Renal pelvis (tissue), 12 donors: ENCODE measurements around the gene PCGF2. TPM values are rescaled to one million over a fixed set of nuclear protein-coding genes. Genes with fewer than 3 reads are reported as not detected.
"Not testable (repeated sequence)": the region's sequence is repeated elsewhere in the genome, so short reads cannot be mapped to it uniquely, and the experiment has no call there.

Experiments used
- DNase-seq: peaks from one replicate; pipeline ENCODE4 v3.0.0-alpha.2; 2013
- long read RNA-seq, 16 experiments: transcript quantifications; one replicate each; lab custom pipeline, GENCODE V29; 2026
- polyA plus RNA-seq, 3 donors: library from polyadenylated mRNA; unstranded; fragments of 120-200 nt; gene quantifications; one replicate each; pipeline ENCODE4 v1.2.1, GENCODE V29; 2013; ENCODE audit not compliant: insufficient read length in 3 of 3

Gene PCGF2
- polyA plus RNA-seq = 10 to 100 TPM; 77.2 to 86.4 (median 86.2) TPM
- long read RNA-seq, donor 1, partial matches to known transcripts = 7 of 27 reads
- long read RNA-seq, donor 1, other reads (novel, unspliced or antisense) = 20 of 27 reads
- long read RNA-seq, donor 2, partial matches to known transcripts = 185 of 465 reads
- long read RNA-seq, donor 2, other reads (novel, unspliced or antisense) = 275 of 465 reads
- long read RNA-seq, donor 3, transcript PCGF2-207 (11 exons, 2,604 nt) = major isoform, 6 of 377 reads
- long read RNA-seq, donor 3, partial matches to known transcripts = 174 of 377 reads
- long read RNA-seq, donor 3, other reads (novel, unspliced or antisense) = 196 of 377 reads
- long read RNA-seq, donor 4, transcript PCGF2-207 (11 exons, 2,604 nt) = major isoform, 8 of 43 reads
- long read RNA-seq, donor 4, partial matches to known transcripts = 11 of 43 reads
- long read RNA-seq, donor 4, other reads (novel, unspliced or antisense) = 23 of 43 reads
- long read RNA-seq, donor 5, partial matches to known transcripts = 13 of 13 reads
- long read RNA-seq, donor 5, other reads (novel, unspliced or antisense) = 0 of 13 reads
- long read RNA-seq, donor 6, partial matches to known transcripts = 0 of 12 reads
- long read RNA-seq, donor 6, other reads (novel, unspliced or antisense) = 9 of 12 reads
- long read RNA-seq, donor 7, partial matches to known transcripts = 21 of 54 reads
- long read RNA-seq, donor 7, other reads (novel, unspliced or antisense) = 30 of 54 reads
- long read RNA-seq, donor 8, partial matches to known transcripts = 52 of 107 reads
- long read RNA-seq, donor 8, other reads (novel, unspliced or antisense) = 52 of 107 reads
- long read RNA-seq, donor 9, partial matches to known transcripts = 255 of 492 reads
- long read RNA-seq, donor 9, other reads (novel, unspliced or antisense) = 235 of 492 reads
- long read RNA-seq, donor 10, partial matches to known transcripts = 20 of 36 reads
- long read RNA-seq, donor 10, other reads (novel, unspliced or antisense) = 12 of 36 reads
- long read RNA-seq, donor 11, partial matches to known transcripts = 0 of 8 reads
- long read RNA-seq, donor 11, other reads (novel, unspliced or antisense) = 5 of 8 reads
- long read RNA-seq, donor 12, transcript PCGF2-207 (11 exons, 2,604 nt) = major isoform, 6 of 458 reads
- long read RNA-seq, donor 12, partial matches to known transcripts = 166 of 458 reads
- long read RNA-seq, donor 12, other reads (novel, unspliced or antisense) = 283 of 458 reads
- long read RNA-seq, donor 13, partial matches to known transcripts = 169 of 279 reads
- long read RNA-seq, donor 13, other reads (novel, unspliced or antisense) = 108 of 279 reads
- long read RNA-seq, donor 14 = 0 reads
- long read RNA-seq, donor 15 = 0 reads
- long read RNA-seq, donor 16, partial matches to known transcripts = 220 of 458 reads
- long read RNA-seq, donor 16, other reads (novel, unspliced or antisense) = 236 of 458 reads

GRCh38 chr17:38748149-38748891 is at the start of gene PCGF2:
TSS of gene PCGF2 (minus strand) at chr17:38748336. CDS start at chr17:38740402, 7,934 bp downstream.
- peak; percentile 97 for DNase-seq

GRCh38 chr17:38797828-38798227 is 49.7 kb upstream of the PCGF2 start:
- no peak for DNase-seq

- no peak for DNase-seq
These were observed 49.0 kb upstream of the PCGF2 start for GRCh38 chr17:38797158-38797490.

- DNase-seq = no peak
These were observed 48.5 kb upstream of the PCGF2 start for GRCh38 chr17:38796451-38797157.

GRCh38 chr17:38794221-38794620 is 46.1 kb upstream of the PCGF2 start:
- no peak for DNase-seq

GRCh38 chr17:38791162-38791561 is 43.0 kb upstream of the PCGF2 start:
- no peak for DNase-seq

- DNase-seq = not testable (repeated sequence)
These were observed 42.1 kb upstream of the PCGF2 start for GRCh38 chr17:38790148-38790707.

GRCh38 chr17:38789185-38789584 is 41.0 kb upstream of the PCGF2 start:
- DNase-seq = no peak

GRCh38 chr17:38787999-38788398 is 39.9 kb upstream of the PCGF2 start:
- not testable (repeated sequence) for DNase-seq

- DNase-seq = no peak
These were observed 38.2 kb upstream of the PCGF2 start for GRCh38 chr17:38786372-38786771.

GRCh38 chr17:38783227-38783626 is 35.1 kb upstream of the PCGF2 start:
- DNase-seq = no peak

GRCh38 chr17:38779965-38780752 is 32.0 kb upstream of the PCGF2 start:
- no peak for DNase-seq

- DNase-seq = no peak
These were observed 29.6 kb upstream of the PCGF2 start for GRCh38 chr17:38777641-38778250.

- DNase-seq = no peak
These were observed 25.1 kb upstream of the PCGF2 start for GRCh38 chr17:38773258-38773657.

- no peak for DNase-seq
These were observed 20.3 kb upstream of the PCGF2 start for GRCh38 chr17:38768417-38768816.

- no peak for DNase-seq
These were observed 18.2 kb upstream of the PCGF2 start for GRCh38 chr17:38766341-38766740.

- DNase-seq = no peak
These were observed 14.1 kb upstream of the PCGF2 start for GRCh38 chr17:38762231-38762630.

GRCh38 chr17:38761612-38762011 is 13.5 kb upstream of the PCGF2 start:
- DNase-seq = no peak

GRCh38 chr17:38753071-38753506 is 5.0 kb upstream of the PCGF2 start:
- no peak for DNase-seq
